ENCODE measurements around the gene MOCOS.

GRCh38 chr18:36250827-36251226, 63.5 kb downstream of the MOCOS start:
- TF ChIP-seq POLR2A (IDR thresholded peaks at IDR 0.05), result no peak
- no peak for TF ChIP-seq CTCF (IDR thresholded peaks at IDR 0.05 in 8 of 11, conservative IDR thresholded peaks at IDR 0.05 in 3 of 11)
